SK-N-SH (cell line): ENCODE measurements around the gene LIN28B. TPM values are rescaled to one million over a fixed set of nuclear protein-coding genes. Genes with fewer than 3 reads are reported as not detected.

Experiments
- CTCF ChIA-PET: fragments of 300-600, 350-600 bp; formaldehyde crosslinking; extraction: SDS; loops from one replicate; lab custom pipeline; 2021; lab: Yijun Ruan, JAX
- POLR2A ChIA-PET: fragments of 350-600 bp; sonication (Branson Sonifier 250); formaldehyde crosslinking; extraction: SDS; loops from one replicate; lab custom pipeline; 2020; ENCODE audit warnings: antibody characterized with exemption, inconsistent platforms; lab: Yijun Ruan, JAX
- DNase-seq: peaks from one replicate; pipeline ENCODE4 v3.0.0; 2012
- H2AFZ ChIP-seq: fragments of 200-600 bp; sonication (generic); 2 replicates; pipeline ENCODE4 v1.8.1; 2016; ENCODE audit warnings: antibody characterized with exemption, mild to moderate bottlenecking, low read depth
- H3F3A ChIP-seq: fragments of 200-600 bp; sonication (generic); replicated peaks from 2 replicates; pipeline ENCODE3; 2016; ENCODE audit warnings: antibody characterized with exemption, mild to moderate bottlenecking; ENCODE audit not compliant: insufficient read depth
- H3K27ac ChIP-seq, 2 experiments: fragments of 200-500 bp in 1 of 2; fragments of 200-600 bp in 1 of 2; sonication (Bioruptor generic) in 1 of 2; sonication (generic), shearing (Covaris generic) in 1 of 2; 2 replicates each; pipeline versions ENCODE4 v1.5.1 to v1.6.1; 2014 to 2016; ENCODE audit warnings: low read depth in 2 of 2, inconsistent platforms in 1 of 2, low read length in 1 of 2, mild to moderate bottlenecking in 1 of 2, mixed read lengths in 1 of 2
- H3K27me3 ChIP-seq: fragments of 200-600 bp; sonication (generic), shearing (Covaris generic); 2 replicates; pipeline ENCODE4 v1.6.1; 2016; ENCODE audit warnings: mixed run types; ENCODE audit not compliant: insufficient read depth
- H3K36me3 ChIP-seq, 2 experiments: fragments of 200-500 bp in 1 of 2; fragments of 200-600 bp in 1 of 2; sonication (Bioruptor generic) in 1 of 2; sonication (generic) in 1 of 2; replicated peaks in 1 of 2; 2 replicates each; pipeline versions ENCODE3 to v1.5.1; 2014 to 2016; ENCODE audit warnings: low read length in 1 of 2, mild to moderate bottlenecking in 1 of 2; ENCODE audit not compliant: insufficient read depth in 2 of 2, control insufficient read depth in 1 of 2
- H3K4me1 ChIP-seq, 2 experiments: fragments of 200-500 bp in 1 of 2; fragments of 200-600 bp in 1 of 2; sonication (Bioruptor generic) in 1 of 2; sonication (generic), shearing (Covaris generic) in 1 of 2; 2 replicates each; pipeline versions ENCODE4 v1.5.1 to v1.6.1; 2014 to 2016; ENCODE audit warnings: low read depth in 1 of 2, low read length in 1 of 2, mixed run types in 1 of 2; ENCODE audit not compliant: insufficient read depth in 2 of 2, control insufficient read depth in 1 of 2
- H3K4me2 ChIP-seq: fragments of 200-600 bp; sonication (generic), shearing (Covaris generic); 2 replicates; pipeline ENCODE4 v1.6.1; 2017; ENCODE audit warnings: mixed run types
- H3K4me3 ChIP-seq, 2 experiments: fragments of 200-500 bp in 1 of 2; fragments of 200-600 bp in 1 of 2; sonication (Bioruptor generic) in 1 of 2; sonication (generic), shearing (Covaris generic) in 1 of 2; 2 replicates each; pipeline versions ENCODE4 v1.5.1 to v1.8.1; 2014 to 2016; ENCODE audit warnings: low read depth in 2 of 2, inconsistent platforms in 1 of 2, low read length in 1 of 2, mild to moderate bottlenecking in 1 of 2, mixed read lengths in 1 of 2, moderate library complexity in 1 of 2
- H3K79me2 ChIP-seq: fragments of 200-600 bp; sonication (generic); 2 replicates; pipeline ENCODE4 v1.8.1; 2017; ENCODE audit warnings: mild to moderate bottlenecking; ENCODE audit not compliant: insufficient read depth
- H3K9ac ChIP-seq: fragments of 200-600 bp; sonication (generic); 2 replicates; pipeline ENCODE4 v1.6.1; 2017; ENCODE audit warnings: mixed run types
- H3K9me2 ChIP-seq: fragments of 200-600 bp; sonication (generic); 2 replicates; pipeline ENCODE4 v1.6.1; 2017; ENCODE audit warnings: mixed run types
- H3K9me3 ChIP-seq: fragments of 200-600 bp; sonication (generic); 2 replicates; pipeline ENCODE4 v1.6.1; 2017; ENCODE audit warnings: mixed run types, mild to moderate bottlenecking, moderate library complexity
- H4K20me1 ChIP-seq: fragments of 200-600 bp; sonication (generic); 2 replicates; pipeline ENCODE4 v1.6.1; 2017; ENCODE audit warnings: mild to moderate bottlenecking, mixed run types; ENCODE audit not compliant: insufficient read depth
- CHD2 ChIP-seq: fragments of 150-350 bp; IDR thresholded peaks from 2 replicates; pipeline ENCODE4 v1.6.1; 2018; ENCODE audit warnings: low read length; ENCODE audit not compliant: partially characterized antibody
- ELF1 ChIP-seq: IDR thresholded peaks from 2 replicates; pipeline ENCODE4 v1.4.0; 2012
- EP300 ChIP-seq, 2 experiments: IDR thresholded peaks; 2 replicates each; pipeline versions ENCODE4 v1.4.0 to v1.6.1; 2012; ENCODE audit warnings: borderline replicate concordance in 1 of 2, low read depth in 1 of 2, low read length in 1 of 2
- EZH2phosphoT487 ChIP-seq: fragments of 200-600 bp; sonication (generic); IDR thresholded peaks from 2 replicates; pipeline ENCODE4 v1.6.1; 2017; ENCODE audit warnings: low read depth, mixed run types, mild to moderate bottlenecking, antibody characterized with exemption, moderate library complexity, borderline replicate concordance
- FOSL2 ChIP-seq: IDR thresholded peaks from 2 replicates; pipeline ENCODE4 v1.4.0; 2012; ENCODE audit warnings: low read depth, mild to moderate bottlenecking, moderate library complexity, borderline replicate concordance
- FOXM1 ChIP-seq: IDR thresholded peaks from 2 replicates; pipeline ENCODE4 v1.4.0; 2012; ENCODE audit warnings: low read depth, mild to moderate bottlenecking
- GABPA ChIP-seq: IDR thresholded peaks from 2 replicates; pipeline ENCODE4 v1.4.0; 2012; ENCODE audit warnings: low read depth, mild to moderate bottlenecking
- NRF1 ChIP-seq: IDR thresholded peaks from 2 replicates; pipeline ENCODE4 v1.6.1; 2012; ENCODE audit warnings: low read depth, mild to moderate bottlenecking, low read length
- POLR2AphosphoS5 ChIP-seq: IDR thresholded peaks from 2 replicates; pipeline ENCODE4 v1.6.1; 2012; ENCODE audit warnings: low read depth, low read length
- SIN3A ChIP-seq: IDR thresholded peaks from 2 replicates; pipeline ENCODE4 v1.6.1; 2012; ENCODE audit warnings: low read depth, mild to moderate bottlenecking, low read length, moderate library complexity, borderline replicate concordance
- SMC3 ChIP-seq: IDR thresholded peaks from 2 replicates; pipeline ENCODE4 v1.6.1; 2012; ENCODE audit warnings: low read depth, low read length, improper control_type of control experiment
- TAF1 ChIP-seq: IDR thresholded peaks from 2 replicates; pipeline ENCODE4 v1.6.1; 2012; ENCODE audit warnings: low read depth, mild to moderate bottlenecking, low read length, moderate library complexity, borderline replicate concordance
- TCF12 ChIP-seq: IDR thresholded peaks from 2 replicates; pipeline ENCODE4 v1.4.0; 2012
- YY1 ChIP-seq: IDR thresholded peaks from 2 replicates; pipeline ENCODE4 v1.4.0; 2012; ENCODE audit warnings: low read depth, mild to moderate bottlenecking
- WGBS: methylation state at CpG from one replicate; pipeline ENCODE4 v1.1.6; 2017; ENCODE audit warnings: low lambda C conversion rate; 5-methylcytosine and 5-hydroxymethylcytosine counted together
- polyA plus RNA-seq, 3 experiments: library from polyadenylated mRNA; depleted of rRNA; stranded (reverse); fragments of >200 nt; gene quantifications; 2 replicates each; pipeline ENCODE4 v1.2.3, GENCODE V29; 2012
- TF ChIP-seq, protein P1 (sequence below): fragments of 200-600 bp; sonication (generic); IDR thresholded peaks from 2 replicates; pipeline ENCODE4 v1.6.1; 2017; ENCODE audit warnings: antibody characterized with exemption, mild to moderate bottlenecking, moderate library complexity
- TF ChIP-seq, protein P2 (sequence below): IDR thresholded peaks from 2 replicates; pipeline ENCODE4 v1.4.0; 2012; ENCODE audit warnings: low read depth
- TF ChIP-seq, protein P3 (sequence below): fragments of 150-350 bp; IDR thresholded peaks from 2 replicates; pipeline ENCODE4 v1.6.1; 2016; ENCODE audit warnings: mild to moderate bottlenecking, low read depth, low read length
- TF ChIP-seq, protein P4 (sequence below): fragments of 150-350 bp; IDR thresholded peaks from 2 replicates; pipeline ENCODE4 v1.6.1; 2017; ENCODE audit warnings: antibody characterized with exemption, low read length, low read depth, borderline replicate concordance

LIN28B gene
- polyA plus RNA-seq, 1 of the 3 experiments (the other 2 are of a cell fraction), result 0.67 TPM

DNA sequence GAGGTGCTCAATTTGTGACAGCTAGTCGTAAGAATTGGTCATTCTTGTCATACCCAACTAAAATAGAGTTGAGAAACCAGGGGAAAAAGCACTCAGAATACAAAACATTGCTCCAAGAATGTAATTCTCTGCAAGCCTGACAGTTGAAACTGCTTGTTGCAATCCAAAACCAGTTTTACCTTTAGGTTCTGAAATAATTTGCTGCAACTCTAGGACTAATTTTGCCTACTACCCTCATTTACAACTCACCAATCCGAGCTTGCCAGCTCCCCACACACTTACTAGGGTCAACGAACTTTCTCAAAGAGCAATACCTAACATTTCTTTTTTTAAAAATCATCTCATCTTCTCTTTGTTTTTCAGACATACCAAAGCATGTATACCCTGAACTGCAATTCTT is 29.7 kb downstream of the LIN28B start:
- ChIA-PET CTCF (interaction anchor here (1.1 kb wide), 1 partner anchor 91 kb away, joined by 4 read pairs; no protein-coding TSS in a partner anchor), POLR2A (no interaction called here)
- Histone ChIP-seq H3K9ac (no peak overlapping the region), H2AFZ (no peak overlapping the region), H3K27me3 (no peaks in the 10 kb centered on the region), H4K20me1 (no peaks in the 10 kb centered on the region), H3F3A (no peaks in the 10 kb centered on the region), H3K27ac (no peak overlapping the region), H3K9me3 (no peaks in the 10 kb centered on the region), H3K4me3 (no peak overlapping the region), H3K4me1 (no peaks in the 10 kb centered on the region), H3K79me2 (no peaks in the 10 kb centered on the region), H3K4me2 (no peak overlapping the region), H3K36me3 (no peaks in the 10 kb centered on the region), H3K9me2 (no peaks in the 10 kb centered on the region)
- 72% methylated on average over 3 of the region's 3 CpGs for WGBS
- TF ChIP-seq, protein P1, sequence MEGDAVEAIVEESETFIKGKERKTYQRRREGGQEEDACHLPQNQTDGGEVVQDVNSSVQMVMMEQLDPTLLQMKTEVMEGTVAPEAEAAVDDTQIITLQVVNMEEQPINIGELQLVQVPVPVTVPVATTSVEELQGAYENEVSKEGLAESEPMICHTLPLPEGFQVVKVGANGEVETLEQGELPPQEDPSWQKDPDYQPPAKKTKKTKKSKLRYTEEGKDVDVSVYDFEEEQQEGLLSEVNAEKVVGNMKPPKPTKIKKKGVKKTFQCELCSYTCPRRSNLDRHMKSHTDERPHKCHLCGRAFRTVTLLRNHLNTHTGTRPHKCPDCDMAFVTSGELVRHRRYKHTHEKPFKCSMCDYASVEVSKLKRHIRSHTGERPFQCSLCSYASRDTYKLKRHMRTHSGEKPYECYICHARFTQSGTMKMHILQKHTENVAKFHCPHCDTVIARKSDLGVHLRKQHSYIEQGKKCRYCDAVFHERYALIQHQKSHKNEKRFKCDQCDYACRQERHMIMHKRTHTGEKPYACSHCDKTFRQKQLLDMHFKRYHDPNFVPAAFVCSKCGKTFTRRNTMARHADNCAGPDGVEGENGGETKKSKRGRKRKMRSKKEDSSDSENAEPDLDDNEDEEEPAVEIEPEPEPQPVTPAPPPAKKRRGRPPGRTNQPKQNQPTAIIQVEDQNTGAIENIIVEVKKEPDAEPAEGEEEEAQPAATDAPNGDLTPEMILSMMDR, result no peak
- no peak for TF ChIP-seq FOSL2
- DNase-seq, result no peak

DNA sequence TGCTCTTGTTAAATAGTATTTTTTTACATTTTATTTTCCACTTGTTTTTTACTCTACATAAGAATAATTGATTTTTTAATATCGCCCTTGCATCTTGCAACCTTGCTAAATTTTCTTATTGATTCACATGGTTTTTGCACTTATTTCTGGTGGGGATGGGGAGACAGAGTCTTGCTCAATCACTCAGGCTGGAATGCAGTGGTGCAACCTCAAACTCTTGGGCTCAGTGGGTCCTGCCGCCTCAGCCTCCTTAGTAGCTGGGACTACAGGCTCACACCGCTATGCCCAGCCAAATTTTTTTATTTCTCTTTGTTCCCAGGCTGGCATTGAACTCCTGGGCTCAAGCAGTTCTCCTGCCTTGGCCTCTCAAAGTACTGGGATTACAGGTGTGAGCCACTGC is 30.3 kb downstream of the LIN28B start:
- Histone ChIP-seq H3K4me3 (no peak overlapping the region), H3K9me3 (no peaks in the 10 kb centered on the region), H3K4me1 (no peaks in the 10 kb centered on the region), H3K9me2 (no peaks in the 10 kb centered on the region), H3K9ac (no peak overlapping the region), H3K27ac (no peak overlapping the region), H3F3A (no peaks in the 10 kb centered on the region), H2AFZ (no peak overlapping the region), H3K79me2 (no peaks in the 10 kb centered on the region), H3K36me3 (no peaks in the 10 kb centered on the region), H3K27me3 (no peaks in the 10 kb centered on the region), H4K20me1 (no peaks in the 10 kb centered on the region), H3K4me2 (no peak overlapping the region)
- no peak for DNase-seq
- WGBS, result 93% methylated on average over 3 of the region's 3 CpGs
- TF ChIP-seq NRF1, result no peak
- TF ChIP-seq SMC3, result no peak
- TF ChIP-seq EP300 (IDR thresholded peaks at IDR 0.05; ENCODE audit: borderline replicate concordance in 1 of 2, low read depth in 1 of 2, low read length in 1 of 2), result no peak
- no peak for TF ChIP-seq YY1
- TF ChIP-seq EZH2phosphoT487, result no peak
- TF ChIP-seq, protein P2, sequence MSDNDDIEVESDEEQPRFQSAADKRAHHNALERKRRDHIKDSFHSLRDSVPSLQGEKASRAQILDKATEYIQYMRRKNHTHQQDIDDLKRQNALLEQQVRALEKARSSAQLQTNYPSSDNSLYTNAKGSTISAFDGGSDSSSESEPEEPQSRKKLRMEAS, result no peak
- TF ChIP-seq FOXM1, result no peak
- POLR2A ChIA-PET, result no interaction called here
- CTCF ChIA-PET, result interaction anchor here (1.1 kb wide), 1 partner anchor 90 kb away, joined by 4 read pairs; no protein-coding TSS in a partner anchor

DNA sequence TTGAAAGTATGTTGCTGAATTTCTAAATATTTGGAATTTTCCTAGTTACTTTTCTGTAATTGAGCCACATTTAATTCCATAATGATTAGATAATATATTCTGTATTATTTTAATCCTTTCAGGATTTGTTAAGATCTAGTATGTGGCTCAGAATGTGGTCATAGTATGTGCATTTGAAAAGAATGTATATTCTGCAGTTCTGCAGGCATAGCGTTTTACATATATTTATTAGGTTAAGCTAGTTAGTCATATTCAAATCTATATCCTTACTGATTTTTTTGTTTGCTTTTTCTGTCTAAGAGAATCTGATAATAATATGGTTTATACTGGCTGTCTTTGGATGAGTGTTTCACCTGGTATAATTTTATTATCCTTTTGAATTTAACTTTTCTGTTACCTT is 33.2 kb downstream of the LIN28B start:
- CTCF ChIA-PET, result no interaction called here
- 84% methylated on average over 1 of the region's 1 CpG for WGBS
- H3K27ac ChIP-seq, result no peak overlapping the region
- no peaks in the 10 kb centered on the region for H3K36me3 ChIP-seq
- no peaks in the 10 kb centered on the region for H4K20me1 ChIP-seq
- H3K27me3 ChIP-seq, result no peaks in the 10 kb centered on the region
- no peak overlapping the region for H2AFZ ChIP-seq
- H3K4me1 ChIP-seq, result no peaks in the 10 kb centered on the region
- POLR2A ChIA-PET, result no interaction called here
- H3K4me2 ChIP-seq, result no peak overlapping the region
- H3K9me2 ChIP-seq, result no peaks in the 10 kb centered on the region
- DNase-seq, result no peak
- H3K9me3 ChIP-seq, result no peaks in the 10 kb centered on the region
- H3K79me2 ChIP-seq, result no peaks in the 10 kb centered on the region
- no peak overlapping the region for H3K9ac ChIP-seq
- H3K4me3 ChIP-seq, result no peak overlapping the region
- H3F3A ChIP-seq, result no peaks in the 10 kb centered on the region
- TF ChIP-seq, protein P3, sequence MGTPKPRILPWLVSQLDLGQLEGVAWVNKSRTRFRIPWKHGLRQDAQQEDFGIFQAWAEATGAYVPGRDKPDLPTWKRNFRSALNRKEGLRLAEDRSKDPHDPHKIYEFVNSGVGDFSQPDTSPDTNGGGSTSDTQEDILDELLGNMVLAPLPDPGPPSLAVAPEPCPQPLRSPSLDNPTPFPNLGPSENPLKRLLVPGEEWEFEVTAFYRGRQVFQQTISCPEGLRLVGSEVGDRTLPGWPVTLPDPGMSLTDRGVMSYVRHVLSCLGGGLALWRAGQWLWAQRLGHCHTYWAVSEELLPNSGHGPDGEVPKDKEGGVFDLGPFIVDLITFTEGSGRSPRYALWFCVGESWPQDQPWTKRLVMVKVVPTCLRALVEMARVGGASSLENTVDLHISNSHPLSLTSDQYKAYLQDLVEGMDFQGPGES, result no peak
- TF ChIP-seq CHD2 (no peak), SIN3A (no peak), TAF1 (no peak), ELF1 (no peak), SMC3 (no peak), POLR2AphosphoS5 (no peak), GABPA (no peak), TCF12 (no peak)
- TF ChIP-seq, protein P4, sequence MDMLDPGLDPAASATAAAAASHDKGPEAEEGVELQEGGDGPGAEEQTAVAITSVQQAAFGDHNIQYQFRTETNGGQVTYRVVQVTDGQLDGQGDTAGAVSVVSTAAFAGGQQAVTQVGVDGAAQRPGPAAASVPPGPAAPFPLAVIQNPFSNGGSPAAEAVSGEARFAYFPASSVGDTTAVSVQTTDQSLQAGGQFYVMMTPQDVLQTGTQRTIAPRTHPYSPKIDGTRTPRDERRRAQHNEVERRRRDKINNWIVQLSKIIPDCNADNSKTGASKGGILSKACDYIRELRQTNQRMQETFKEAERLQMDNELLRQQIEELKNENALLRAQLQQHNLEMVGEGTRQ, result no peak
